AG10803 (cell line): Measurements from ENCODE around the gene A2ML1.
"Not testable (repeated sequence)": the region's sequence is repeated elsewhere in the genome, so short reads cannot be mapped to it uniquely, and the experiment has no call there.

Source experiments
- DNase-seq: peaks from one replicate; pipeline ENCODE4 v3.0.0; 2010; ENCODE audit warnings: low read depth
- H3K4me3 ChIP-seq: 2 replicates; pipeline ENCODE4 v1.5.1; 2011; ENCODE audit warnings: mild to moderate bottlenecking, low read length, control low read depth
- TF ChIP-seq, protein P1 (sequence below): conservative IDR thresholded peaks from 2 replicates; pipeline ENCODE4 v1.5.1; 2011; ENCODE audit warnings: mild to moderate bottlenecking, low read length, control low read depth, inconsistent platforms

The A2ML1 gene

DNA sequence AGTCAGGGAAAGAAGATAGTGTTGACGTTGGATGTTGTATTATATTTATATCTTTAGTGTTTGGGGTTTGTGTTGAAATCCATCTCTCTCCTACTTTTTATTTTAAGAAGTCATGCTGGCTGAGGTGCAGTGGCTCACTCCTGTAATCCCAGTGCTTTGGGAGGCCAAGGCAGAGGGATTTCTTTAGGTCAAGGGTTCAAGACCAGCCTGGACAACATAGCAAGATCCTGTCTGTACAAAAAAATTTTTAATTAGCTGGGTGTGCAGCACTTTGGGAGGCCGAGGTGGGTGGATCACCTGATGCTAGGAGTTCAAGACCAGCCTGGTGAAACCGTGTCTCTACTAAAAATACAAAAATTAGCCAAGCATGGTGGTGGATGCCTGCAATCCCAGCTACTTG lies 23.9 kb downstream of the A2ML1 start:
- DNase-seq: no peak
- TF ChIP-seq, protein P1, sequence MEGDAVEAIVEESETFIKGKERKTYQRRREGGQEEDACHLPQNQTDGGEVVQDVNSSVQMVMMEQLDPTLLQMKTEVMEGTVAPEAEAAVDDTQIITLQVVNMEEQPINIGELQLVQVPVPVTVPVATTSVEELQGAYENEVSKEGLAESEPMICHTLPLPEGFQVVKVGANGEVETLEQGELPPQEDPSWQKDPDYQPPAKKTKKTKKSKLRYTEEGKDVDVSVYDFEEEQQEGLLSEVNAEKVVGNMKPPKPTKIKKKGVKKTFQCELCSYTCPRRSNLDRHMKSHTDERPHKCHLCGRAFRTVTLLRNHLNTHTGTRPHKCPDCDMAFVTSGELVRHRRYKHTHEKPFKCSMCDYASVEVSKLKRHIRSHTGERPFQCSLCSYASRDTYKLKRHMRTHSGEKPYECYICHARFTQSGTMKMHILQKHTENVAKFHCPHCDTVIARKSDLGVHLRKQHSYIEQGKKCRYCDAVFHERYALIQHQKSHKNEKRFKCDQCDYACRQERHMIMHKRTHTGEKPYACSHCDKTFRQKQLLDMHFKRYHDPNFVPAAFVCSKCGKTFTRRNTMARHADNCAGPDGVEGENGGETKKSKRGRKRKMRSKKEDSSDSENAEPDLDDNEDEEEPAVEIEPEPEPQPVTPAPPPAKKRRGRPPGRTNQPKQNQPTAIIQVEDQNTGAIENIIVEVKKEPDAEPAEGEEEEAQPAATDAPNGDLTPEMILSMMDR: no peak
- H3K4me3 ChIP-seq: no peak overlapping the region

DNA sequence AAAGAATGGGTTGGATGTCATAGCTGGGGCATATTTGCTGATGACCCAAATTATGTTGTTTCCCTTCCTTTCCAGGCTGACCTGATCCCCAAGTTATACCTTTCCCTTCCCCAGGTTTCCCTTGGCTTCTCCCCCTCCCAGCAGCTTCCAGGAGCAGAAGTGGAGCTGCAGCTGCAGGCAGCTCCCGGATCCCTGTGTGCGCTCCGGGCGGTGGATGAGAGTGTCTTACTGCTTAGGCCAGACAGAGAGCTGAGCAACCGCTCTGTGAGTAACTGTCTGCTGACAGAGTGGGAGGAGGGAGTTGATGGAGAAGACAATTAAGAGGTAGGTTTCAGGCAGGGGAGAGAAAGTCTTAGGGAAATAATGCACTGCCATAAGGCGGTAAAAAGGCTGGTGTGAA lies 25.0 kb downstream of the A2ML1 start:
- no peak for DNase-seq
- H3K4me3 ChIP-seq: no peak overlapping the region
- TF ChIP-seq, protein P1: no peak

DNA sequence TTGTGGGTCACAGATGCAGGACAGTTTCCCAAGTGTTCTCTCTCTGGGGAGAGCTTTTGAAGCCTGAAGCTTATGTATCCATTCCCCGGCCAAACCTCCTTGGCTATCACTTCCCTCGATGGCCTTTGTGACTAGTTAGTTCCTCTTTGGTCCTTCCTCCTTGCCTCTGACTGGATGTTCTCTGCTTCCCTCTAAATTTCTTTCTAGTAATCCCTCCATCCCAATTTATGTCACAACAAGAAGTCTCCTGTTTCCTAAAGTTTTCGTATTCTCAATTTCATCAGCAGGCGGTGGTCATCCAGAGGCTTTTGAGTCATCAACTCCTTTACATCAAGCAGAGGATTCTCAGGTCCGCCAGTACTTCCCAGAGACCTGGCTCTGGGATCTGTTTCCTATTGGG lies 27.5 kb downstream of the A2ML1 start:
- no peak for DNase-seq
- no peak overlapping the region for H3K4me3 ChIP-seq
- TF ChIP-seq, protein P1: no peak

DNA sequence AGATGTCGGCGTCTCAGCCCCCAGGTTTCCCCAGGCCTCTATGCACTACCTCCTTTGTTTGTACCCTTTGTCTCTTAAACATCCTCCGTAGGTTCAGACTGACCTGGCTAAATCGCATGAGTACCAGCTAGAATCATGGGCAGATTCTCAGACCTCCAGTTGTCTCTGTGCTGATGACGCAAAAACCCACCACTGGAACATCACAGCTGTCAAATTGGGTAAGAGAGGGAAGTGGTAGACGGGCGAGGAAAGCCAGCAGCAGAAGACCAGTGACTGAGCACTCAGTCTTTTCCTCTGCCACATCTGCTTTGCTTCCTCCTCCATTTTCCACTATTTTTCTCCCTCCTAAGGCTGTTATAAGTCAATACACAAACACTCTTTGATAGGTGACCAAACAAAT lies 29.7 kb downstream of the A2ML1 start:
- H3K4me3 ChIP-seq: no peak overlapping the region
- TF ChIP-seq, protein P1: no peak
- DNase-seq: no peak

DNA sequence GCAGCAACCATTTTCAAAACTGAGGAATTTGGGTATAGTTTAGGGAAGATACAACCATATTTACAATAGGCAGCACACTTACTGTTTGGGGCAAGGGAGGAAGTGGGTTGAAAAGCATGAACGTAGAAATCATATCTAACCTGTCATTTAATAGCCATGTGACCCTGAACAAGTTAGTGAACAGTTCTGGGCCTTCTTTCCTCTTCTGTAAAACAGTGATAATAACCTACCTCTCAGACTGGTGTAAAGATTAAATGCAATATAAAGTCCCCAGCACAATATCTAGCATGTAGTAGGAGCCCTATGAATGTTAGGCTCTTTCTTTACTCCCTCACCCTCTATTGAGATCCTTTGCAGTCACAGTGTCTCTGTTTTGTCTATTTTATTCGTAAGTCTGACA lies 33.5 kb downstream of the A2ML1 start:
- H3K4me3 ChIP-seq: no peak overlapping the region
- DNase-seq: no peak
- TF ChIP-seq, protein P1: no peak

DNA sequence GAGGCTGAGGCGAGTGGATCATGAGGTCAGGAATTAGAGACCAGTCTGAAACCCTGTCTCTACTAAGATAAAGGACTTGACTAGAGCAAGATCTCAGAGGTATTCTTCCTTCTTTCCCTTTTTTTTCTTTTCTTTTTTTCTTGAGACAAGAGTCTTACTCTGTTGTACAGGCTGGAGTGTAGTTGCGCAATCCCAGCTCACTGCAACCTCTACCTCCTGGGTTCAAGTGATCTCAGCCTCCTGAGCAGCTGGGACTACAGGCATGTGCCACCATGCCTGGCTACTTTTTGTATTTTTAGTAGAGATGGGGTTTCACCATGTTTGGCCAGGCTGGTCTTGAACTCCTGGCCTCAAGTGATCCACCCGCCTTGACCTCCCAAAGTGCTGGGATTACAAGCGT lies 37.0 kb downstream of the A2ML1 start:
- H3K4me3 ChIP-seq, DNase-seq: not testable (repeated sequence)

DNA sequence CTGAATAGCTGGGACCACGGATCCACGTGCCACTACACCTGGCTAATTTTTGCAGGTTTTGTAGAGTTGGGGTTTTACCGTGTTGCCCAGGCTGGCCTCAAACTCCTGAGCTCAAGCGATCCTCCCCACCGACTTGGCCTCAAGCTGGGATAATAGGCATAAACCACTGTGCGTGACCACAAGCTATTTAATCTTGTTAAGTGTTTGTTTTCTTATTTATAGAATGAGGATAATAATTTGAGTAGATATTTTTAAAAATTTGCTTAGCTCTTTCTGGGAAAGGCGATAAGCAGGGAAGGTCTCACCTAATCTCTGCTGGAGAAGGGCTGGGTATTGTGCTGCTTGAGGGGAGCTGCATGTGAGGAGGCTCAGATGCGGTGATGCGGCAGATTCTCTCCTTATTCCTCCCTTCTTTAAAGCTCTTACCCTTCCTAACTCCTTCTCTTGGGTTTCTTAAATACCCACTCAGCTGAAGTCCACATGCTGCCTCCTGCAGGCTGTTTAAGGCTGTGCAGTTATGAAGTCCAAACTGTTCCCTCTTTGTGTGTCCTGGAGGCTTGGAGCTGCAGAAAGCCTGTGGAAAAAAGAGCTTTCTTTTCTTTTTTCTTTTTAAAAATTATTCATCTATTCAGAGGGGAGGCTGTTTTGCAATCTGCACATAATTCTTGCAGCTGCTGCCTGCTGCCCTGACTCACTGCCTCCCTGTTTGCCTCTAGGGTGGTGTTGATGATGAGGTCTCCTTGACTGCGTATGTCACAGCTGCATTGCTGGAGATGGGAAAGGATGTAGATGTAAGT lies 37.9 kb downstream of the A2ML1 start:
- no peak overlapping the region for H3K4me3 ChIP-seq
- peak; percentile 57 for DNase-seq
- TF ChIP-seq, protein P1: peak; percentile 75
